Transverse colon (tissue), 3 donors: ENCODE results near the gene TLR5.
A peak's percentile ranks its signal among the peaks of the same experiment; 100 is the strongest.

Experiments
- CTCF ChIP-seq, 5 experiments: fragments of 200-600 bp in 3 of 5; fragments of 450-650 bp in 2 of 5; sonication (generic) in 3 of 5; IDR thresholded peaks; 1 replicate in 2 of 5; 2 replicates in 3 of 5; pipeline ENCODE4 v1.5.1; 2016 to 2017; ENCODE audit warnings: antibody characterized with exemption in 5 of 5, inconsistent platforms in 3 of 5, mild to moderate bottlenecking in 2 of 5, moderate library complexity in 1 of 5
- POLR2A ChIP-seq: fragments of 450-650 bp; IDR thresholded peaks from one replicate; pipeline ENCODE4 v1.6.1; 2016; ENCODE audit warnings: antibody characterized with exemption, mild to moderate bottlenecking, moderate library complexity

GRCh38 chr1:223142795-223143536 is at the start of gene TLR5:
- TF ChIP-seq POLR2A (no peak), CTCF (IDR thresholded peaks at IDR 0.05) (peak; percentile 65 to 75 (median 72))
